SK-N-MC (cell line): ENCODE data around the gene GLRX5.
A peak's percentile ranks its signal among the peaks of the same experiment; 100 is the strongest.

Source experiments
- DNase-seq: peaks from one replicate; pipeline ENCODE4 v3.0.0-alpha.2; 2011; ENCODE audit warnings: low read depth, low spot score
- H3K27ac ChIP-seq: fragments of 200-600 bp; sonication (generic); 2 replicates; pipeline ENCODE4 v1.5.1; 2016; ENCODE audit warnings: mixed run types
- H3K36me3 ChIP-seq: fragments of 200-600 bp; sonication (generic); 2 replicates; pipeline ENCODE4 v1.6.1; 2017; ENCODE audit warnings: antibody characterized with exemption, low read length, mixed read lengths; ENCODE audit not compliant: insufficient read depth
- H3K4me3 ChIP-seq: fragments of 200-600 bp; sonication (generic); 2 replicates; pipeline ENCODE4 v1.5.1; 2016
- H3K9ac ChIP-seq: fragments of 200-600 bp; sonication (generic); 2 replicates; pipeline ENCODE4 v1.8.0; 2017; ENCODE audit warnings: mixed run types, mixed read lengths; ENCODE audit not compliant: insufficient read length
- H3K9me3 ChIP-seq: fragments of 200-600 bp; sonication (generic); 2 replicates; pipeline ENCODE4 v1.6.1; 2017; ENCODE audit warnings: low read depth, mild to moderate bottlenecking, antibody characterized with exemption, low read length, moderate library complexity, mixed read lengths
- EZH2 ChIP-seq: fragments of 200-600 bp; sonication (generic); IDR thresholded peaks from one replicate; pipeline ENCODE4 v1.6.1; 2017; ENCODE audit warnings: antibody characterized with exemption
- FOXP2 ChIP-seq: optimal IDR thresholded peaks from 2 replicates; pipeline ENCODE3; 2011; ENCODE audit warnings: mild to moderate bottlenecking, moderate library complexity; ENCODE audit not compliant: insufficient read depth; ENCODE audit errors: extremely low read length, control extremely low read depth
- POLR2AphosphoS5 ChIP-seq: IDR thresholded peaks from 2 replicates; pipeline ENCODE4 v1.6.1; 2012; ENCODE audit warnings: mild to moderate bottlenecking, low read depth, low read length, borderline replicate concordance

The GLRX5 gene

DNA sequence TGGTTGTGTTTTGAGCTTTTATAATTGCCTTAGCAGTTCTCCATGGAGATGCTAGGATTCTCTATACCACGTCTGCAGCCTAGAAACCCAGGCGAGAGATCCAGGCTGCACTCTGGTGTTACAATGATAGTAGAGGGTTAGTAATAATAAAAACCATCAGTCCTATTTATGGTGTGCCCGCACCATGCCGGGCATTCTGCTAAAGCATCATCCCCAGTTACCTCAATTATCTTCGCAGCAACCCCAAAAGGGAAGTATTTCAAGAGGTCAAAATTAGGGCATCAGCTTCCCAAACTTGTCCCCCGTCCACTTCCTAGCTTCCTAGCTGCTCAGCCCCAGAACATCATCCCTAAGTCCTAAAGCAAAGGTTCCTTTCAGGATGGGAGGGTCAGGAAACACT is 21.6 kb upstream of the GLRX5 start:
- H3K9me3 ChIP-seq: no peaks in the 10 kb centered on the region
- no peak overlapping the region for H3K4me3 ChIP-seq
- no peaks in the 10 kb centered on the region for H3K36me3 ChIP-seq
- no peak overlapping the region for H3K27ac ChIP-seq
- no peak for DNase-seq
- H3K9ac ChIP-seq: no peak overlapping the region
- TF ChIP-seq FOXP2 (no peak), EZH2 (no peak), POLR2AphosphoS5 (no peak)

DNA sequence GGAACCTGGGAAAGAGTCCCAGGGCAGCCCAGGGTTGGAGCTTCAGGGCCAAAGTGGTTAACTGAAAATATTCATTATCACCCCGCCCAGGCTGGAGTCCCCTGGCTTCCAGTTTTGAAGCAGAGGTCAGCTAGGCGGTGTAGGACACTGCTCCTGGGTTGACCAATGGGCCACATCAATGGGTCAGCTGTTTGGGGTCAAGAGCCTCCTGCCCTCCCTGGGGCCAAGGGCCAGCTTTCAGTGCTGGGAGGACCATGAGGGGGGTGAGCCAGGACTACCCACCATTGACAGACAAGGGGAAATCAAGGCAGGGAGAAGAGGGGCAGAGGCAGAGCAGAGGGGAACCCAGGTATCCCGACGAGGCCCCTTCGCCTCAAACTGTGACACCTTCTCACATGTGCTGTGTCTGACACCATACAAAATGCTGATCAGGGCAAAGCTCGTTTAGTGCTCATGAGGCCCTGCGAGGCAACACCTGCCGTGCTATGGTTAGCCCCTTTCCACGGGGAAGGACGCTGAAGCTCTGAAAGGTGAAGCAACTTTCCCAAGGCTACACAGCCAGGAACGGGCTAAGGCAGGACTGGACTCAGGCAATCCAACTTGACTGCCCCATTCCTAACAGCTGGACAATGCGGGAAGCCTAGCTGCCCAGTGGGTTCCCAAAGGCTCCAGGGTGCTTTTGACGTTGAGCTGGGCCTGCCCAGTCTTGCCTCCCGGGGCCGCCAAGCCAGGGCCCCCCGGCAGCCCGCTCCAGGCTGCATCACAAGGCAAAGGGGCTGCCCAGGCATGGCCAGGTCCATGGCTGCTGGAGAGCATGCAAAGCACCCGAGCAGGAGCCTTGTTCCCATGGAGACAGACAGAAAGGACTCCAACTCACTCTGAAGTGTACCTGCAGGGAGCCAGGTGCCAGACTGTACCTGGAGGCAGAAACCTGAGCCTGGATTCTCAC is 20.4 kb upstream of the GLRX5 start:
- H3K9ac ChIP-seq: no peak overlapping the region
- H3K27ac ChIP-seq: no peak overlapping the region
- no peak for TF ChIP-seq FOXP2
- TF ChIP-seq POLR2AphosphoS5: no peak
- no peak for TF ChIP-seq EZH2
- no peak for DNase-seq
- no peaks in the 10 kb centered on the region for H3K9me3 ChIP-seq
- no peaks in the 10 kb centered on the region for H3K36me3 ChIP-seq
- H3K4me3 ChIP-seq: peak overlapping the region; percentile 90

DNA sequence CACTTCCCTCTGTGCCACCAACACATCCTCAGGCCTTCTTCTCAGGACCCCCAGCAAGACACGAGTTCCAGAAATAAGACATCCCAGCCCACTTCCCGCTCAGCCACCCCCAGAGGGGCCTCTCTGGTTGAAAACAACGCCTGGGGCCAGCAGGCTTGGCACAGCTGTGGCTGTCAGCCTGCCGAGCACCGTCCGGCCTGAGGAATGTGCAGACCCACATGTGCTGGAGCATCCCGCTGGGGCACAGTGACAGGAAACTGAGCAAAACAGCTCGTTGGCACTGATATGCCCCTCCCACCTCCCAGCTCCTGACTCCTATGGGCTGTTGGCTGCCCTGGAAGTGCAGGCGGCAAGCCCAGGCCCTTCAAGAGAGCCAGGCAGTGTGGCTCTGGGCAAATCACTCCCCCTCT is 19.8 kb upstream of the GLRX5 start:
- H3K9me3 ChIP-seq: no peaks in the 10 kb centered on the region
- no peak overlapping the region for H3K9ac ChIP-seq
- no peak for DNase-seq
- H3K27ac ChIP-seq: 0 out of 2 replicates have a peak overlapping the region, but pooled peaks have one; percentile 42
- TF ChIP-seq FOXP2: no peak
- TF ChIP-seq EZH2: no peak
- TF ChIP-seq POLR2AphosphoS5: no peak
- no peaks in the 10 kb centered on the region for H3K36me3 ChIP-seq
- peak overlapping the region; percentile 90 for H3K4me3 ChIP-seq

DNA sequence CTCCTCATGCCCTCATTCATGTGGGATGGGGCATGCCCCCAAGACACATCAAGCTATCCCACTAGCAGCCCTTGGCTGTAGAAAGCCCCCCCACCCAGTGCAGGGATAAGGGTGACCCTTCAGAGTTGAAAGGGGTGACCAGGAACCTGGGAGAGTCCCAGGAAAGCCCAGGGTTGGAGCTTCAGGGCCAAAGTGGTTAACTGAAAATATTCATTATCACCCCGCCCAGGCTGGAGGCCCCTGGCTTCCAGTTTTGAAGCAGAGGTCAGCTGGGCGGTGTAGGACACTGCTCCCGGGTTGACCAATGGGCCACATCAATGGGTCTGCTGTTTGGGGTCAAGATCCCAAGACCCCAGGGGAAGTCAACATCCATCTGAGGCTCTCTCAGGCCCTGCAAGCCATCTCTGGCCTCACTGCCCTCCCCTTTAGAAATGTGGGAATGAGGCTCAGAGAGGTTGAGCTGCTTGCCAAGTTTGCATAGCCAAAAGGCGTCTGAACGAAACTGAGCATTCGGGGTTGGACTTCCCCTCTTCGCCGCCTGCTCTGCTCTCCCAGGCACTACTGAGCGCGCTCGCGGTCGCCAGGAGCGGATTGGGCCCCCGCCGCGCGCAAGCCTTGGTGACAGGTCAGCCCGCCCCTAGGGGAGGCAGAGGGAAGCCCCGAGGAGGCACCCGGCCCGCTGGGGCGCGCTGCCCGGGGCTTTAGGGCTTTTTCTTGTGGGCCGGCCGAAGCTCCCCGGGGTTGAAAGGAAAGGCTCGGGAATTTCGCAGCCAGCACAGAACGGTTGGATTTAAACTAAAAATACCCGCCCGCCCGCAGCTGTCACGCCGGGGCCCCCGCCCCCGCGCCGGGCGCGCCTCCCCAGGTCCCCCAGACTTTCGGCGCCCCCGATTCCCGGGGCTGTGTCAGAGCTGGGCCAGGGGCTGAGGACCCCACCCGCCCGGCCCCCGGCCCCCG is 19.0 kb upstream of the GLRX5 start:
- Histone ChIP-seq H3K4me3 (peak overlapping the region; percentile 90), H3K27ac (peak overlapping the region; percentile 42; the same call in 1 of the 2 replicates), H3K36me3 (no peaks in the 10 kb centered on the region), H3K9me3 (no peaks in the 10 kb centered on the region), H3K9ac (peak overlapping the region; percentile 76)
- TF ChIP-seq POLR2AphosphoS5: no peak
- TF ChIP-seq EZH2: no peak
- no peak for TF ChIP-seq FOXP2
- DNase-seq: no peak

DNA sequence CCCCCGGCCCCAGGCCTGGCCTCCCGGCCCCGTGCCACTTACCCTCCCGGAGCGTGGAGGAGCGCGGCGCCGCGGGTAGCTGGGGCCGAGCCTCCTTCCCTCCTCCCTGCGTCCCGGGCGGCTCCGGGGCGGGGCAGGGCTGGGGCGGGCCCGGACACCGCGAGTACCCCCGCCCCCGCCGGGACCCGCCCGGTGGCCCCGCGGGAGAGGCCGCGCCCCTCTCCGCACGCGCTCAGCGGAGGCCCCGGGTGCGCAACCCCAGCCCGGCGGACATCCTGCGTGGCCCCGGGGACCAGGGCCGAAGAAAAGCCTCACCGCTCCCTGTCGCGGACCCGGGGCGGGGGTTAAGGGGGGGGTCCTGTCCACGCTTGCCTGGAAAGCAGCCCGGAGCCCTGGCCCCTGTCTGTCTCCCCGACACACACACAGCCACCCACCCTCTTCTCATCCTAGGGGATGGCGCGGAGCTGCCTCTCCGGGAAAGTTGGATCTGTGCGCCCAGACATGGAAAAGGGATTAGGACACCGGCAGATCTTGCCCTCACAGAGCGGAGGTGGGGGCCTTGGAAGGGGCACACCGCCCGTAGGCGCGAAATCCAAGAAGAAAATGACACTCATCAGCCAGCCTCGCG is 18.2 kb upstream of the GLRX5 start, which contains the start of gene SYNE3:
Gene SYNE3, minus strand, starts transcription at position 97 of the 628 bp plus-strand sequence. CDS start 40,829 bp downstream, outside the sequence.
- peak within 1 kb of the TSS; percentile 91 for H3K27ac ChIP-seq
- H3K9me3 ChIP-seq: no peaks in the 10 kb centered on the region
- DNase-seq: no peak
- H3K9ac ChIP-seq: peak within 1 kb of the TSS; percentile 76
- TF ChIP-seq POLR2AphosphoS5 (no peak), FOXP2 (no peak), EZH2 (no peak)
- no peaks in the 10 kb centered on the region for H3K36me3 ChIP-seq
- peak within 1 kb of the TSS; percentile 90 for H3K4me3 ChIP-seq

DNA sequence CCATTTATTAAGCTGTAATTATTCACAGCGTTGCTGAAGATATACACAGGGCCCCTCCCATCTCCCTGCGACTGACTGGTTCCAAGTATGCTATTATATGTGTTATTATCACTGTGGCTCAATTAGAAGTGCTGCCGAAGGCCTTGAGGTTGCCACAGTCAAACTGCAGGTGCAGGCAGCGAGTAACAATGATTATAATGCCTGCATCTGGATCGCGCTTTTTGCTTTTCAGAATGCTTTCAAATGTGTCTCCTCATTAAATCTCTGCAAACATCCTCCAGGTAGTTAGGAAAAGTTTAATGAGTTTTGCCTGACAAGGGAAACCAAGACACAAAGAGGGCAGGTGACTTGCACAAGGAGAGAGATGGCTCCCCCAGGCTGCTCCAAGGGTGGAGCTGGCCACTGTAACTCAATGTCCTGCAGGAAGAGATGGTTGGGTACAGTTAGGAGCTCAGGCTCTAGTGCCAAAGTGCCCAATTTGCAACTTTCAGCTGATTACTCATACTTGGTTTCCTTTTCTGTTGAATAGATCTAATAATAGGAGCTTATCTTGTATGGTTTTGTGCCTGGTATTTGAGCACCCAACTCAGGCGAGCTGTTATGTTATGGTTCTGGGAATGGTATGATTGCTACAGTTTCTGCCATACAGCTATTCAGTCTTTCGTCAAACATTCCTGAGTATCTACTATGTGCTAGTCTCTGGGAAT is 16.7 kb upstream of the GLRX5 start:
- Histone ChIP-seq H3K27ac (peak overlapping the region; percentile 91), H3K4me3 (no peak overlapping the region), H3K36me3 (no peaks in the 10 kb centered on the region), H3K9me3 (no peaks in the 10 kb centered on the region), H3K9ac (no peak overlapping the region)
- no peak for DNase-seq
- TF ChIP-seq EZH2: no peak
- no peak for TF ChIP-seq FOXP2
- TF ChIP-seq POLR2AphosphoS5: no peak

DNA sequence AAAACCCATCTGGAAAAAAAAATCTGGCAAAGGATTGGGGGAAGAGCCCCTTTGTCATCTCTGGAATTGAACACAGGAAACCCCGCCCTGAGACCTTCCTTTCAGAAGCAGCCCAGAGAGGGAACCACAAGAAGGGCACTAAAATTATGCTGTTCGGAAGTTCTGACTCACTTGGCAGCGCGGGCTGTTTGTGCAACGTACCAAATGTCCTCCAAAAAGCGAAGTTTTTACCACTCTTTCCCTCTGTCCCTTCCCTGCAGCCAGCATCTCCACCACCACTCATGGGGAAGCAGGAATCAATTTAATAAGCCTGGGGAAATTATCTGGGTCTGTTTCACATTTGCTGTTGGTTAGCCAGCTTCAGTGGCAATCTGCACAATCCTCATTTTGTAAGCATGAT is 15.2 kb upstream of the GLRX5 start:
- TF ChIP-seq POLR2AphosphoS5: no peak
- no peak for TF ChIP-seq EZH2
- TF ChIP-seq FOXP2: no peak
- Histone ChIP-seq H3K27ac (peak overlapping the region; percentile 91), H3K4me3 (peak overlapping the region; percentile 31; the same call in 1 of the 2 replicates), H3K9ac (peak overlapping the region; percentile 52), H3K9me3 (no peaks in the 10 kb centered on the region), H3K36me3 (no peaks in the 10 kb centered on the region)
- no peak for DNase-seq
